ENCODE data around the gene PCDHGC5.

The PCDHGC5 gene

GRCh38 chr5:141513627-141514329 lies 24.9 kb downstream of the PCDHGC5 start:
- DNase-seq = peak; percentile 7

- DNase-seq = no peak
Measured at GRCh38 chr5:141514330-141515133, 25.7 kb downstream of the PCDHGC5 start.

- DNase-seq = no peak
Measured at GRCh38 chr5:141515141-141515540, 26.3 kb downstream of the PCDHGC5 start.

GRCh38 chr5:141515946-141516671 lies 27.2 kb downstream of the PCDHGC5 start:
- no peak for DNase-seq

- no peak for DNase-seq
Measured at GRCh38 chr5:141516672-141517025, 27.8 kb downstream of the PCDHGC5 start.

GRCh38 chr5:141517312-141517711 lies 28.4 kb downstream of the PCDHGC5 start:
- DNase-seq = no peak

GRCh38 chr5:141517880-141518617 lies 29.2 kb downstream of the PCDHGC5 start:
- DNase-seq = no peak

- no peak for DNase-seq
Measured at GRCh38 chr5:141518618-141519015, 29.7 kb downstream of the PCDHGC5 start.

- DNase-seq = no peak
Measured at GRCh38 chr5:141519605-141520565, 31.0 kb downstream of the PCDHGC5 start.

- DNase-seq = no peak
Measured at GRCh38 chr5:141521244-141521781, 32.4 kb downstream of the PCDHGC5 start.

- no peak for DNase-seq
Measured at GRCh38 chr5:141522301-141522700, 33.4 kb downstream of the PCDHGC5 start.

- DNase-seq = no peak
Measured at GRCh38 chr5:141523991-141524390, 35.1 kb downstream of the PCDHGC5 start.

- peak; percentile 26 for DNase-seq
Measured at GRCh38 chr5:141524604-141525597, 36.0 kb downstream of the PCDHGC5 start.

GRCh38 chr5:141525653-141526052 lies 36.8 kb downstream of the PCDHGC5 start:
- DNase-seq = no peak

- no peak for DNase-seq
Measured at GRCh38 chr5:141527426-141527825, 38.5 kb downstream of the PCDHGC5 start.

GRCh38 chr5:141528291-141528984 lies 39.6 kb downstream of the PCDHGC5 start:
- no peak for DNase-seq

GRCh38 chr5:141529002-141529401 lies 40.1 kb downstream of the PCDHGC5 start:
- DNase-seq = no peak

GRCh38 chr5:141529873-141530272 lies 41.0 kb downstream of the PCDHGC5 start:
- no peak for DNase-seq

GRCh38 chr5:141532726-141533125 lies 43.8 kb downstream of the PCDHGC5 start:
- no peak for DNase-seq

- DNase-seq = no peak
Measured at GRCh38 chr5:141533897-141534296, 45.0 kb downstream of the PCDHGC5 start.

Data from activated effector memory CD4-positive, alpha-beta T cell treated with Interleukin-2 at 50 U/mL for 16 hours (primary cell).